Duodenal mucosa (tissue), 2 donors: Measurements from ENCODE around the gene UBR3.
"Not testable (repeated sequence)": the region's sequence is repeated elsewhere in the genome, so short reads cannot be mapped to it uniquely, and the experiment has no call there.

Experiments
- H3K27ac ChIP-seq: one replicate; pipeline ENCODE4 v1.7.0; 2013; ENCODE audit warnings: low read depth, low read length
- H3K27me3 ChIP-seq, 2 donors: one replicate each; pipeline ENCODE4 v1.7.0; 2013; ENCODE audit warnings: low read length in 2 of 2, control low read depth in 1 of 2; ENCODE audit not compliant: insufficient read depth in 2 of 2, control insufficient read depth in 1 of 2
- H3K36me3 ChIP-seq, 2 donors: one replicate each; pipeline ENCODE4 v1.7.0; 2013; ENCODE audit warnings: low read length in 2 of 2, control low read depth in 1 of 2; ENCODE audit not compliant: insufficient read depth in 2 of 2, control insufficient read depth in 1 of 2
- H3K4me1 ChIP-seq, 2 donors: one replicate each; pipeline ENCODE4 v1.7.0; 2013; ENCODE audit warnings: low read length in 2 of 2, control low read depth in 1 of 2; ENCODE audit not compliant: insufficient read depth in 2 of 2, control insufficient read depth in 1 of 2
- H3K4me3 ChIP-seq, 2 donors: one replicate each; pipeline ENCODE4 v1.7.0; 2013; ENCODE audit warnings: low read length in 2 of 2, low read depth in 1 of 2
- H3K9ac ChIP-seq, 2 donors: one replicate each; pipeline ENCODE4 v1.7.0; 2013; ENCODE audit warnings: low read length in 2 of 2, low read depth in 1 of 2
- H3K9me3 ChIP-seq, 2 donors: one replicate each; pipeline ENCODE4 v1.7.0; 2013; ENCODE audit warnings: low read length in 2 of 2, control low read depth in 1 of 2; ENCODE audit not compliant: control insufficient read depth in 1 of 2

UBR3 gene

GRCh38 chr2:169928463-169928864, 101.2 kb downstream of the UBR3 start:
- Histone ChIP-seq H3K27ac (no peak overlapping the region), H3K4me3 (no peak overlapping the region), H3K4me1 (no peaks in the 10 kb centered on the region), H3K27me3 (no peaks in the 10 kb centered on the region), H3K9ac (no peak overlapping the region), H3K9me3 (no peaks in the 10 kb centered on the region), H3K36me3 (peaks cover 0 to 17% of the 10 kb centered on the region in 2 donors)

GRCh38 chr2:169933124-169933711, 106.0 kb downstream of the UBR3 start:
- Histone ChIP-seq H3K27ac (no peak overlapping the region), H3K27me3 (no peaks in the 10 kb centered on the region), H3K9ac (no peak overlapping the region), H3K4me3 (no peak overlapping the region), H3K4me1 (no peaks in the 10 kb centered on the region), H3K36me3 (peaks cover 0 to 13% of the 10 kb centered on the region in 2 donors), H3K9me3 (no peaks in the 10 kb centered on the region)

- H3K27me3 ChIP-seq, H3K9me3 ChIP-seq, H3K4me3 ChIP-seq, H3K4me1 ChIP-seq, H3K9ac ChIP-seq, H3K27ac ChIP-seq: not testable (repeated sequence)
- peaks cover 0 to 13% of the 10 kb centered on the region in 2 donors for H3K36me3 ChIP-seq
These were observed 109.4 kb downstream of the UBR3 start for GRCh38 chr2:169936652-169937051.

- H3K36me3 ChIP-seq = peaks cover 4 to 21% of the 10 kb centered on the region in 2 donors
- no peak overlapping the region for H3K4me3 ChIP-seq
- H3K27me3 ChIP-seq = no peaks in the 10 kb centered on the region
- H3K27ac ChIP-seq = no peak overlapping the region
- H3K9me3 ChIP-seq = no peaks in the 10 kb centered on the region
- no peak overlapping the region for H3K9ac ChIP-seq
- H3K4me1 ChIP-seq = no peaks in the 10 kb centered on the region
These were observed 118.3 kb downstream of the UBR3 start for GRCh38 chr2:169945515-169945914.

GRCh38 chr2:169946092-169946491, 118.8 kb downstream of the UBR3 start:
- H3K27me3 ChIP-seq = no peaks in the 10 kb centered on the region
- H3K9ac ChIP-seq = no peak overlapping the region
- H3K4me1 ChIP-seq = no peaks in the 10 kb centered on the region
- no peak overlapping the region for H3K4me3 ChIP-seq
- H3K9me3 ChIP-seq = no peaks in the 10 kb centered on the region
- H3K36me3 ChIP-seq = peaks cover 4 to 21% of the 10 kb centered on the region in 2 donors
- H3K27ac ChIP-seq = no peak overlapping the region

- H3K9me3 ChIP-seq = no peaks in the 10 kb centered on the region
- no peaks in the 10 kb centered on the region for H3K4me1 ChIP-seq
- H3K27me3 ChIP-seq = no peaks in the 10 kb centered on the region
- no peak overlapping the region for H3K4me3 ChIP-seq
- H3K36me3 ChIP-seq = peaks cover 4 to 21% of the 10 kb centered on the region in 2 donors
- no peak overlapping the region for H3K9ac ChIP-seq
- H3K27ac ChIP-seq = no peak overlapping the region
These were observed 119.3 kb downstream of the UBR3 start for GRCh38 chr2:169946546-169946945.

GRCh38 chr2:169955940-169956339, 128.7 kb downstream of the UBR3 start:
- Histone ChIP-seq H3K4me3 (no peak overlapping the region), H3K36me3 (peaks cover 0 to 25% of the 10 kb centered on the region in 2 donors), H3K27me3 (no peaks in the 10 kb centered on the region), H3K9ac (no peak overlapping the region), H3K9me3 (no peaks in the 10 kb centered on the region), H3K4me1 (no peaks in the 10 kb centered on the region), H3K27ac (no peak overlapping the region)

- not testable (repeated sequence) for H3K9ac ChIP-seq, H3K27me3 ChIP-seq, H3K4me1 ChIP-seq, H3K9me3 ChIP-seq, H3K27ac ChIP-seq, H3K4me3 ChIP-seq
- peaks cover 0 to 30% of the 10 kb centered on the region in 2 donors for H3K36me3 ChIP-seq
These were observed 130.0 kb downstream of the UBR3 start for GRCh38 chr2:169957219-169957618.

- Histone ChIP-seq H3K27ac (no peak overlapping the region), H3K4me3 (no peak overlapping the region), H3K9ac (no peak overlapping the region), H3K9me3 (no peaks in the 10 kb centered on the region), H3K4me1 (no peaks in the 10 kb centered on the region), H3K36me3 (peaks cover 4 to 45% of the 10 kb centered on the region in 2 donors), H3K27me3 (no peaks in the 10 kb centered on the region)
These were observed 134.7 kb downstream of the UBR3 start for GRCh38 chr2:169961911-169962310.

- no peaks in the 10 kb centered on the region for H3K27me3 ChIP-seq
- peaks cover 4 to 35% of the 10 kb centered on the region in 2 donors for H3K36me3 ChIP-seq
- H3K9me3 ChIP-seq = no peaks in the 10 kb centered on the region
- H3K4me1 ChIP-seq = no peaks in the 10 kb centered on the region
- no peak overlapping the region for H3K27ac ChIP-seq
- H3K9ac ChIP-seq = no peak overlapping the region
- no peak overlapping the region for H3K4me3 ChIP-seq
These were observed 136.5 kb downstream of the UBR3 start for GRCh38 chr2:169963786-169964185.

GRCh38 chr2:169964740-169965139, 137.5 kb downstream of the UBR3 start:
- Histone ChIP-seq H3K36me3 (peaks cover 4 to 31% of the 10 kb centered on the region in 2 donors), H3K4me1 (no peaks in the 10 kb centered on the region), H3K27me3 (no peaks in the 10 kb centered on the region), H3K9ac (no peak overlapping the region), H3K9me3 (no peaks in the 10 kb centered on the region), H3K27ac (no peak overlapping the region), H3K4me3 (no peak overlapping the region)
